NT2/D1 (cell line): ENCODE results near the gene POU3F1.
A peak's percentile ranks its signal among the peaks of the same experiment; 100 is the strongest.
"Not testable (repeated sequence)": the region's sequence is repeated elsewhere in the genome, so short reads cannot be mapped to it uniquely, and the experiment has no call there.

Experiments used
- DNase-seq: peaks from one replicate; pipeline ENCODE4 v3.0.0-alpha.2; 2011; ENCODE audit warnings: low read depth, low spot score
- H3K27me3 ChIP-seq: 2 replicates; pipeline ENCODE4 v1.6.0; 2011; ENCODE audit warnings: mild to moderate bottlenecking; ENCODE audit not compliant: insufficient read length, insufficient read depth
- H3K36me3 ChIP-seq: 2 replicates; pipeline ENCODE4 v1.6.1; 2011; ENCODE audit warnings: mild to moderate bottlenecking, low read length, mixed read lengths; ENCODE audit not compliant: insufficient read depth, insufficient read length
- H3K4me1 ChIP-seq: 2 replicates; pipeline ENCODE4 v1.5.1; 2011; ENCODE audit not compliant: insufficient read depth, insufficient read length
- H3K4me3 ChIP-seq: 2 replicates; pipeline ENCODE4 v1.5.1; 2011; ENCODE audit warnings: low read depth; ENCODE audit not compliant: insufficient read length
- H3K9ac ChIP-seq: 2 replicates; pipeline ENCODE4 v1.6.0; 2011; ENCODE audit warnings: low read depth; ENCODE audit not compliant: insufficient read length
- H3K9me3 ChIP-seq: 2 replicates; pipeline ENCODE4 v1.5.1; 2011; ENCODE audit warnings: mild to moderate bottlenecking, low read length; ENCODE audit not compliant: insufficient read depth
- SUZ12 ChIP-seq: IDR thresholded peaks from 2 replicates; pipeline ENCODE4 v1.6.1; 2011; ENCODE audit not compliant: insufficient read length, insufficient read depth; ENCODE audit errors: extremely low read depth
- YY1 ChIP-seq: IDR thresholded peaks from 2 replicates; pipeline ENCODE4 v1.6.1; 2011; ENCODE audit not compliant: insufficient read length, insufficient read depth
- ZNF274 ChIP-seq: IDR thresholded peaks from 2 replicates; pipeline ENCODE4 v1.6.1; 2011; ENCODE audit warnings: mild to moderate bottlenecking, low read depth, low read length

The POU3F1 gene

DNA sequence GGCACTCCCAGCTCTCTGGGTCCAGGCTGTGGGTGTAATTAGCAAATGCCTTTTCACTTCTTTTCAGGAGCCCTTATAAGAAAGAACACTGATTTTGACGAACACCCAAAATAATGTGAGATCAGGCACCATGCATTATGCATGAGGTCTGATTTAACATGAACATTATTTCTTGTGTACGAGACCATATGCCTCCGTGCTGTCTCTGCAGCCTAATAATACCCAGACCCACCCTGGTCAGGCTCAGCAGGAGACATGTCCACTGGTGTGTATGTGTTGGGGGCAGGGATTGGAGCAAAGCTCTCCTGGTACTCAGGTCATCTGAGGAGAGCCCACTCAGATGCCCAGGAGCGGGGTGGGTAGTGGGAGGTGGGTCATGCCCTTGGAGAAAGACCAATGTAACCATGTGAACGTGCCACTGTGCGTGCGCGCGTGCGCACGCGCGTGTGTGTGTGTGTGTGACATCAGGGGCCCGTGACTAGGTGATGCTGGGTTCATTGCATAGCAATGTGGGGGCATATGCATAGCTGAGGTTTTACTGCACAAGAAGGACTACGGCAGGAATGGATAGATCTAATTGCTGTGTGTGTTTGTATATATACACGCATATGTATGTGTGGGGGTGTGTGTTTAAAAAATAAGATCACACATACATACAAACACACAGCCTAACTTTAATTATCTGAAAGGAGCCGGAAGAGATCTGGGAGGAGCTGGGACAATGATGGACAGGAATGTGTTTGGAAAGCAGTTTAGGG, 7.1 kb downstream of the POU3F1 start:
- H3K9ac ChIP-seq: no peak overlapping the region
- peaks cover 15% of the 10 kb centered on the region for H3K27me3 ChIP-seq
- H3K4me1 ChIP-seq: peaks cover 7% of the 10 kb centered on the region
- no peak for DNase-seq
- H3K4me3 ChIP-seq: no peak overlapping the region
- TF ChIP-seq YY1: no peak
- TF ChIP-seq SUZ12: no peak
- TF ChIP-seq ZNF274: no peak
- peaks cover 16% of the 10 kb centered on the region for H3K36me3 ChIP-seq
- H3K9me3 ChIP-seq: peaks cover 18% of the 10 kb centered on the region

DNA sequence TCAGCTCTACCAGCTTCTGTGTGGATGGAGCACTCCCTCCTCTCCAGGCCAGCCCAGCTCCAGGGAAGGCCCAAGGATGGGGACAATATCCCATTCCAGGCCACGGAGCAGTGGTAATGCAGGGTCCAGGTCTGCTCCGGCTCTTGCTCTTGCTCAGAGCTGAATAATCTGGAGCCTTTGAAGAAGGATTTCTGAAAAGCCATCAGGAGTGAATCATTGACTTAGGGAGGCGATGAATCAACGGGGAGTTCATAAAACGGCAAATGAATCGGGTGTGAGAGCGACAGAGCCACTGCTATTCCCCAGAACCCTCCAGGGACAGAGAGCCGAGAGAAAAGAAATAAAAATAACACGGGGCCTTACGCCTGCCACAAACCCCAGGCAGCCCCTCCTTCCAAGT, 7.7 kb downstream of the POU3F1 start:
- peaks cover 7% of the 10 kb centered on the region for H3K4me1 ChIP-seq
- peaks cover 9% of the 10 kb centered on the region for H3K27me3 ChIP-seq
- no peak for TF ChIP-seq ZNF274
- no peak for TF ChIP-seq YY1
- no peak for TF ChIP-seq SUZ12
- peaks cover 18% of the 10 kb centered on the region for H3K9me3 ChIP-seq
- H3K9ac ChIP-seq: no peak overlapping the region
- H3K4me3 ChIP-seq: no peak overlapping the region
- H3K36me3 ChIP-seq: peaks cover 16% of the 10 kb centered on the region
- no peak for DNase-seq

DNA sequence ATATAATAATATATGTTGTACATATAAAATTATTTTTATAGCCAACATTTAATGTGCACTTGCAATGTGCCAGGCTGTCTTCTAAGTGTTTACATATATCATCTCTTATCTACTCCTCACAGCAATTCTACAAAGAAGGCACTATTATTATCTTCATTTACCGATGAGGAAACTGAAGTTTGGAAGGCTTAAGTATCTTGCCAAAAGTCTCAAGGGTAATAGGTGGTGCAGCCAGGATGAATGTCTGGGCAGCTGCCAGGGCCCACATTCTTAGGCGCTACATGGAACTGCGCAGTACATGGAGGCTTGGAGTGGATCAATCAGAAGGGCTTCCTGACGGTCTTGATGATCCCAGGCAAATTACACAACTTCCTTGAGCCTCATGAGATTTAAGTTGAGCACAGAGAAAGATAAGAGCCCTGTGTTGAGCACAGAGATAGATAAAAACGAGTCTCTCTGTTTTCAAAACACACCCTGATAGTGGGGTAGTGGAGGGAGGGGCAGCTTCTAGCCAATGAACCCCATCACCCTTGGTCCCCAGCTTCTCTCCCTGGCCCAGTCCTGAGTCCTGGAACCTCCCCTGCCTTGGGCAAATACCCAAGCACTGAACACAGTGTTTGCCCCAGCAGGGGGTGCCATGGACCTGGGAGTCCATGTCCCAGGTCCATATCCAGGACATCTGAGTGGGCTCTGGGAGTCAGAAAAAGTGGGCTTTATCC, 9.2 kb downstream of the POU3F1 start:
- H3K9ac ChIP-seq: no peak overlapping the region
- H3K4me3 ChIP-seq: no peak overlapping the region
- peaks cover 3% of the 10 kb centered on the region for H3K4me1 ChIP-seq
- peaks cover 7% of the 10 kb centered on the region for H3K36me3 ChIP-seq
- no peak for DNase-seq
- H3K9me3 ChIP-seq: peaks cover 18% of the 10 kb centered on the region
- TF ChIP-seq ZNF274 (no peak), SUZ12 (no peak), YY1 (no peak)
- H3K27me3 ChIP-seq: no peaks in the 10 kb centered on the region

DNA sequence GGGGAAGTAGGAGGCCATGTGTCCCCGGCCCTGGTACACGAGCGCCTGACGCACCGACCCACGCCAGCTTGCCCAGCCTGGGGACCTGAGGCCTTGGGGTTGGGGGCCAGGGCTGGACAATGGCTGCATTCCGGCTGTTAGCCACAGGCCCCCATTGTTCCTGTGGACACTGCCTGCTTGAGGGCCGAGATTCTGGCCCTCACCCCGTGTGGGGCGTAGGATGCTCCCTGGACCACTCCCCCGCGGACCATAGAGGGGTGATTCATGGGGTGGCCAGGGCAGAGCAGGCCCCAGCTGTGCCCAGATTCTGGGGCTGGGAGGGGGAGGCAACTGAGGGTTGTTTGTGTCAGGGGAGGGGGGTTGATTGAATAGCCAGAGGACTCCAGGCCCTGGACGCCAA, 11.7 kb downstream of the POU3F1 start:
- H3K27me3 ChIP-seq: no peaks in the 10 kb centered on the region
- H3K4me3 ChIP-seq: no peak overlapping the region
- H3K4me1 ChIP-seq: peaks cover 20% of the 10 kb centered on the region
- no peak overlapping the region for H3K9ac ChIP-seq
- TF ChIP-seq YY1 (no peak), SUZ12 (no peak), ZNF274 (no peak)
- no peaks in the 10 kb centered on the region for H3K36me3 ChIP-seq
- H3K9me3 ChIP-seq: peaks cover 16% of the 10 kb centered on the region
- no peak for DNase-seq

DNA sequence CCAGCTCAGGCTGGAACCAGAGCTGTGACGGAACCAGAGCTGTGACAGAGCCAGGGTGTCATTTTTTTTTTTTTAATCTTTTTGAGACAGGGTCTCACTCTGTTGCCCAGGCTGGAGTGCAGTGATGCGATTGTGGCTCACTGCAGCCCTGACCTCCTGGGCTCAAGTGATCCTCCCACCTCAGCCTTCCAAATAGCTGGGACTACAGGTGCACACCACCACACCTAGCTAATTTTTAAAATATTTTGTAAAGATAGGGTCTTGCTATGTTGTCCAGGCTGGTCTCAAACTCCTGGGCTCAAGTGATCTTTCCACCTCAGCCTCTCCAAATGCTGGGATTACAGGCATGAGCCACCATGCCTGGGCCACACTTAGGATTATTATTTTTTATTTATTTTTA, 13.6 kb downstream of the POU3F1 start:
- H3K9me3 ChIP-seq, H3K4me3 ChIP-seq, H3K36me3 ChIP-seq, DNase-seq, H3K27me3 ChIP-seq, H3K9ac ChIP-seq: not testable (repeated sequence)
- peaks cover 36% of the 10 kb centered on the region for H3K4me1 ChIP-seq

DNA sequence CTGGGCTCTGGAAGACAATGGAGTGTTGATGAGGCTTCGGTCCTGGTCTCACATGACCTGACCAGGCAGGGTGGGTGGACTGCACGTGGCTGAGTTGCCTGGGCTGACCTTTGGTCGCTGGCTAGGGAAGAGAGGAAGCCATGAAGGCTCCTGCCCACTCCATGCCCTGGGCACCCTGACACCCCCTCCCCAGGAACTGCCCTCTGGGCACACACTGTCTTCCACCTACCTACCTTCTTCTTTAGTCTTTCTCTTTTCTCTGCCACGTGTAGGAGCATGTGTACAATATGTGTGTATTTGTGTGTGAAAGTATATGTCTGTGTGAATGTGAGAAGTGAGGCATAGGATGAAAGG, 15.1 kb downstream of the POU3F1 start:
- no peak for DNase-seq
- Histone ChIP-seq H3K4me1 (peaks cover 49% of the 10 kb centered on the region), H3K9ac (no peak overlapping the region), H3K27me3 (no peaks in the 10 kb centered on the region), H3K9me3 (no peaks in the 10 kb centered on the region), H3K4me3 (no peak overlapping the region), H3K36me3 (peaks cover 6% of the 10 kb centered on the region)
- TF ChIP-seq YY1: no peak
- TF ChIP-seq ZNF274: no peak
- no peak for TF ChIP-seq SUZ12

DNA sequence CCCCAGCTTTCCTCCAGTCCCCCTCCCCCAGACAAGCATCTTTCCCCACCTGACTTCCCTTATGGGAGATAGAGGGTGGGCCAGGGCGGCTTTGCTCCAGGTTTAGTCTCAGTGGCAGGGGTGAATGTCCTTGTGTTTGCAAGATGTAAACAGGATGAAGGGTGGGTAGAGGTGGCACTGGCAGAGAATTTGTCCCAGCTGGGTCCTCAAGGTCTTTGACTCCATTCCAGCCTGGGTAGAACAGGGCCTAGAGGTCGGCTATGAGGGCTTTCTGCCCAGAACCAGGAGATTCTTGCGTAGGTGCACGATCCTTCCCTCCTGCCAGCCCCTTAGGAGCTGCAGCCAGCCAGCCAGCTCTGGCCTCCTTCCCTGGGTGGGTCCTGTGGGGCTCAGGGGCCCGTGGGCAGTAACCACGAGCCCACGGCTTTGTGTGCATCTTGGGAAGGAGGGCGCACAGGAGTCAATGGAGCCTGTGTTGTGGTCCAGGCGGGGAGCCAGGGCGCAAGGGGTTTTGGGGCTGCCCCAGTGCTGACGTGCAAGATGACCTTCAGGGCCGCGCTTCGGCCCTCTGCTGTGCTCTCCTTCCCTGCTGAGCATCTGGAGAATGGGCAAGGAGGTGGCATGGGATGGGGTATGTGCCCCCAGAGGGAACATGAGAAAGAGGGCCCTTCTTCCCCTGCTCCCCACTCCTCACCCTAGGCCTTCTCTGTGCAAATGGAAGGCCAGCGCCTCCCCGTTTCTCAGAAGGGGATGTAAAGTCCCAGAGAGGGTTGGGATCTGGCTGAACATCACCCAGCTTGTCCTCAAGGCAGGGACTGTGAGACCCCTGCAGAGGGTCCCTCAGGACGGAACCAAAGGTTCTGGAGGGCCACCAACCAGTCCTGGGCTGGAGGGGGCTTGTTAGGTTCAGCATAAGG, 15.7 kb downstream of the POU3F1 start:
- no peak for DNase-seq
- Histone ChIP-seq H3K4me1 (peaks cover 49% of the 10 kb centered on the region), H3K36me3 (peaks cover 10% of the 10 kb centered on the region), H3K9ac (peak overlapping the region; percentile 82), H3K27me3 (no peaks in the 10 kb centered on the region), H3K4me3 (no peak overlapping the region), H3K9me3 (no peaks in the 10 kb centered on the region)
- TF ChIP-seq YY1 (no peak), SUZ12 (no peak), ZNF274 (no peak)
